NOMO-1 treated with dmso at 0.1 percent for 144 hours (cell line): ENCODE measurements around the gene RAD51B.

Experiments
- DNase-seq: peaks from one replicate; lab custom pipeline; 2025; ENCODE audit not compliant: unreplicated experiment; lab: John Stamatoyannopoulos, UW

The RAD51B gene

DNA sequence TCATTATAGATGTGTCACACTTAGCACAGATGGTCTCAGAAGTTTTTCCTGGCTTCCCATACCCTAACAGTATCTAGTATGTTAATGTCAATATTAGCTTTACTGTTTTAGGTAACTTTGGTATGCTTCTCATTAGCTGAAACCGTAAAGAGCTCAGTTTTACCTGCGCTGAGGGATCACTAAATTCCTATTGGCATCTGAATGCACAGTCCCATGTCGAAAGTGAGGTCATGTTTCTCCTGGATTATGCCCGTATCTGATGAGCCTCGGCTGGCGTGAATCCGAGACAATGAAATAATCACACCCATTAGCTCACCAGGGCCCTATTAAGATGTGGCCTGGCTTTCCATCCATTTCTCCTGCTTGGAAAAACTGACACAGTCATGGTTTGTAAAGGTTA is 555.1 kb downstream of the RAD51B start:
- DNase-seq = no peak

- DNase-seq = no peak
Measured at GRCh38 chr14:68375376-68375775, 555.8 kb downstream of the RAD51B start.

- no peak for DNase-seq
Measured at GRCh38 chr14:68376067-68376779, 556.6 kb downstream of the RAD51B start.

DNA sequence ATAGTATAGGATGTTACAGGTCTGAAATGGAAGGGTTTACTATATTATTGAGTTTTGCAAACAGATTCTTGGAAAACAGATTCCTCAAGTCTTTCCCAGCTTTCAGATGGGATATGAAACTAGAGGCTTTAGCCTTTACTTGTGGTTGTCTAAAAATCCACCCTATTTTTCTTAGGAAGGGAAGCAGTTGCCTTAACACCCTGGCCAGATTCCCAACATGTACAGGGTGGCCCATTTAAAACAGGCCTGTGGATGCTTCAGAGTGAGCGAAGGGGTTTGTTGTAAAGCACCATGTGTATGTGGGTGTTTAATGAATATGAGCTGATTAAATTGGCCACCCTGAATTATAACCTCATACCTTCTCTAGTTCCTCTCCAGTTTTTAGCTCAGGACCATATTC is 557.4 kb downstream of the RAD51B start:
- no peak for DNase-seq

DNA sequence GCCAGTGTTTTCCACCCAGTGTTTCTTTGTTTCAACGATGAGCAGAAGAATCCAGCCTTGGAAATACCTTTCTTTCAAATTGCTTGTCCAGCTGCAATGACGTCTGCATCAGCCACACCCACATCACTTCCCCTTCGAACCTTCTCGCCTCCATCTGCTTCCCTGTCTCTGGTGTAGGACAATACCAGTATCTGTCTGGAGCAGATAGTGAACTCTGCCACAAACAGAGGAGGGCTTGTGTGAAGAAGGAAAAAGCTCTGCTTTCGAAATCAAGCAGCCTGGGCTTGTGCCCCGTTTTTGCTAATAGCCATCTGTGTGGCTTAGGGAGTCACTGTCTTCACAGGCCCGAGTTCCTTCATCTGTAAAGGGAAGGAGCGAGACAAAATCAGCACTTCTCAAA is 557.9 kb downstream of the RAD51B start:
- DNase-seq = peak; percentile 30

DNA sequence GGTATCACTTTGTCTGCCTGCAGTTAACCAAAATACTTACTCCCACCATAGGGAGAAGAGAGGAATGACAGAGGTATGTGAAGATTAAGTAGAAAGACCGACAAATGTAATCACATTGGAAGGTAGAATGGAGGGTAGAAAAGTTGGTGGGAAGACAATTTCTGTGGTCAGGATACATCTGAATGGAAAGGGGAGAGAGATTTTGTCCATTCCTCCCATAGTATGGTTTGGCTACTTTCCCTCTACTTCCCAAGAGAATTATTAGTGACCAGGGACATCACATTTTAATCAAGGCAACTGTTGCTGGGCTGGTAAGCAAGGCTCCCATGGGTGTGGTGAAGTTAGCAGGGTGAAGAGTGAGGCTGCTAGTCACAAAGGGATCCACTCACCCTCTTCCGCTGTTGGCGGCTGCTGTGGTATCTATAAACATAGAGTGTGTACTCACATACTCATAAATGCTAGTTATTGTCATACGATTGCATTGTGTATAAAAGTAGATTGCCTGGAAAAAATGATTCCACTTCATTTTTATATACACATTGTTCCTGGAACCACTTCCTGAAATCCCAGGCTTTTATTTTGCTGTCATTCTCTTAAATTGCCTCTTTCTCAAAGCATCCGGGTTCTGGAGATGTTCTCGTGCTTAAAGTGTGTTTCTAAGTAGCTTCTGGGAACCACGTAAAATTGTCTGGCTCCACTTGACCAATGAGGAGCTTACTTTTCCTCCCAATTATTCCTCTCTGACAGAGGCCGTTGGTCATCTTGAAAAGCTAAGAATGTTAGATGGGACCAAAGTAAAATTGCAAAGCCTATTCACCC is 560.1 kb downstream of the RAD51B start:
- DNase-seq = no peak

- no peak for DNase-seq
Measured at GRCh38 chr14:68380329-68380741, 560.8 kb downstream of the RAD51B start.

GRCh38 chr14:68384335-68384734 is 564.8 kb downstream of the RAD51B start:
- peak; percentile 34 for DNase-seq

DNA sequence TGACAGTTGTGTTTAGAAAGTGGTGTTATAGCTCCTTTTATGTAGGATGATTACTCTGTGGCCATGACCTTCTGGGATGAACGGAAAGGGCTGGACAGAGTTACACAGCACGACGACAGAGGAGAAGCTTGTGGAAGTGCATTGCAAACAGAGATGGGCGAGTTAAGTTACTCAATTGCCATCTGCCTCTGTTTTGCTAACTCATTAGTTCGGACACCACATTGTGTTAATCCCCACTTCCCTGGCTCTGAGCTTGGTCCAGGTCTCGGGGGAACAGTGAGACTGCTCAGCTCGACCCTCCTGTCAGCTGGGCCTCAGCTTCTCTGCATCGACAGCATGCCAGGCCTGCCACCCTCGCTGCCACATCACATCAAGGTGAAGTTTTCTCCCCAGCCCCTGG is 565.3 kb downstream of the RAD51B start:
- no peak for DNase-seq

DNA sequence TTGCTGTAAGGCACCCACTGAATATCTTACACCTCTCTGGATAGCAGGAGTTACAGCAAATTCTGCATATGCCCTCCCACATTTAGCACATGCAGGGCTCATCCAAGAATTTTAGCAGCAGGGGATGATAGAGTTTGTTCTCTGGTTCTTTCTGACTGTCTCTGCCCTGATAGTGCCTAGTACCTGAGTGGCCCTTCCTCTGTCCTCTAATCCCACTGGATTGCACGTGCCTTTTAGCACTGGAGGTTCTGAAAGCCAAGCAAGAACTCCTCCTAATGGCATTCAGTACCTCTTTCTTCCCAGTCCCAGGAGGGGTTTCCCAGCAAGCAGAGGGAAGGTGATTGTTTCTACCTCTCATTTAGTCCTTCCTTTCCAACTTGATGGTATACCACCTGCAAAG is 566.9 kb downstream of the RAD51B start:
- no peak for DNase-seq

GRCh38 chr14:68386950-68387779 is 567.6 kb downstream of the RAD51B start:
- DNase-seq = no peak

GRCh38 chr14:68389943-68390342 is 570.4 kb downstream of the RAD51B start:
- DNase-seq = no peak

GRCh38 chr14:68390741-68391140 is 571.2 kb downstream of the RAD51B start:
- DNase-seq = no peak

DNA sequence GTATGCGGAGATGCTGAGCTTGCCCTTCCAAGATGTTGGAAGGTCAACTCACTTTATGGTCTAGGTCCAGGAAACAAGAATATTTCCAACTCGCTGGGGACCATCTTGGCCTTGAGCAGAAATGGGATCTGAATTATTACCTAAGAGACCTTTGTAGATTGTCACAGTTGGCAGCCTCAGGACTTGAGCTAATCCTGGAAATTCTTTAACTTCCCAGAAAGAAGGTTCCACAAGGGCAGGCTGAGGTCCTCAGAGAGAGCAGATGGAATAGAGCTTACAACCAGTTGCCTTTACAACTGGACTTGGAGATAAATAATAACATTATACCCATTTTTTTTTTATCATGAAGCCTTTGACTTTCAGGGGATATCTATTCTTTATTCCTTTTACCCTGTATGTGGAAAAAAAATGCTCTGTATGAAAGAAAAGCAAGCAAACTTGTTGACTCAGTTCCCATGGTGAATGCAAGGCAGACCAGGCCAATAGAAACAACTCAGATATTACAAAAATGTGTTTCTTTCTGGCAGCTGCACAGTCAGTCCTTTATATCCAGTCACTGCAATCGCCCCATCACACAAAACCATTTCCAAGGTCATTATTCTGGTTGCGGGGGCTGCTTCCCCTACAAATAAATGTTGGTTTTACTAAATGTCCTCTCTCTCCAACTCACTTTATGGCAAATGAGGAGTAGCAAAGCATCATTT is 571.9 kb downstream of the RAD51B start:
- no peak for DNase-seq

- peak; percentile 57 for DNase-seq
Measured at GRCh38 chr14:68392393-68393141, 573.0 kb downstream of the RAD51B start.

DNA sequence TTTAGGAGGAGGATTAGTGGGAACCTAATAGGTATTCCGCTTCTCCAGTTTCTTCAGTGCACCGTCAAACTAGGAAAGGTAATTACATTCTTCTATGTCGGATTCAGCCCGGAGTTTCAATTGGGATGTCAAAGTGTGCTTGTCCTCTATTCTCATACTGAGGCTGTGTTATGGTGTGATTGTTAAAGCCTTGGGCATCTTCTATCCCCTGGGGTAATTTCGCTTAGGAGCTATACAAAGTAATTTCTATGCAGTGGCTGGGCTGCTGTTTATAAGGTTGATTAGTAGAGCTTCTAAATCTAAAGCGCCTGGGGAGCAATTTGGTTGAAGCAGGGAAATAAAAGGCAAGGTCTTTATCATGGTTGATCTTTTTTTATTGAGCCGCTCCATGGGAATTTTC is 573.7 kb downstream of the RAD51B start:
- DNase-seq = no peak

GRCh38 chr14:68394118-68394763 is 574.7 kb downstream of the RAD51B start:
- DNase-seq = no peak

GRCh38 chr14:68394764-68395143 is 575.2 kb downstream of the RAD51B start:
- DNase-seq = no peak

GRCh38 chr14:68395604-68396003 is 576.0 kb downstream of the RAD51B start:
- DNase-seq = no peak

GRCh38 chr14:68396461-68396860 is 576.9 kb downstream of the RAD51B start:
- no peak for DNase-seq
